Pancreas (tissue), 10 donors: ENCODE measurements around the gene CITED4. TPM values are rescaled to one million over a fixed set of nuclear protein-coding genes. Genes with fewer than 3 reads are reported as not detected.
"Not testable (repeated sequence)": the region's sequence is repeated elsewhere in the genome, so short reads cannot be mapped to it uniquely, and the experiment has no call there.

ENCODE experiments used
- ATAC-seq, 4 donors: fragments of 200-7000 bp; cut with Tn5 transposase; one replicate each; pipeline versions ENCODE4 v1.8.0 to v1.9.1; 2020; ENCODE audit warnings: mild to moderate bottlenecking in 4 of 4, moderate library complexity in 4 of 4
- DNase-seq, 6 donors: peaks; one replicate each; pipeline ENCODE4 v3.0.0-alpha.2; 2020
- FAIRE-seq: peaks from 2 replicates; lab custom pipeline; 2012; peaks lifted over from hg19 to GRCh38; lab: Jason Lieb, UNC
- H3K27ac ChIP-seq, 4 donors: fragments of 200-600 bp; sonication (generic); 1 replicate in 3 of 4; 2 replicates in 1 of 4; pipeline versions ENCODE4 v1.5.0 to v1.8.0; 2020
- H3K27me3 ChIP-seq, 4 donors: fragments of 200-600 bp; one replicate each; pipeline ENCODE4 v1.8.0; 2021
- H3K36me3 ChIP-seq, 3 donors: fragments of 200-600 bp; sonication (generic) in 1 of 3; one replicate each; pipeline versions ENCODE4 v1.5.0 to v1.8.0; 2020 to 2021
- H3K4me1 ChIP-seq, 3 donors: fragments of 200-600 bp; one replicate each; pipeline ENCODE4 v1.8.0; 2021
- H3K4me3 ChIP-seq, 4 donors: fragments of 200-600 bp; sonication (generic) in 2 of 4; one replicate each; pipeline versions ENCODE4 v1.5.0 to v1.8.0; 2020 to 2021
- H3K9me3 ChIP-seq, 4 donors: fragments of 200-600 bp; one replicate each; pipeline ENCODE4 v1.8.0; 2021
- CTCF ChIP-seq, 4 donors: fragments of 200-600 bp; sonication (generic) in 3 of 4; IDR thresholded peaks; one replicate each; pipeline versions ENCODE4 v1.5.0 to v1.8.0; 2021; ENCODE audit warnings: antibody characterized with exemption in 4 of 4
- WGBS, 2 donors: extraction: QIAGEN DNeasy Blood & Tissue Kit; methylation state at CpG; one replicate each; pipeline ENCODE4 v1.1.7; 2013; 5-methylcytosine and 5-hydroxymethylcytosine counted together
- intact Hi-C, 3 donors: fragments of 100-400 bp; cut with DNase I; formaldehyde crosslinking; loops; one replicate each; pipeline versions ENCODE4 v1.11.1 to v1.14.2; 2022
- polyA plus RNA-seq, 2 donors: library from polyadenylated mRNA; stranded (reverse); fragments of 200-250 nt; gene quantifications; one replicate each; pipeline ENCODE4 v1.2.3, GENCODE V29; 2013
- total RNA-seq, 6 donors: library from RNA; stranded (reverse); fragmentation: NEBNext Ultra II Directional in 4 of 6; extraction: Animal tissue kit (Norgen Biotek cat#: 25700) in 4 of 6; gene quantifications; one replicate each; pipeline versions ENCODE4 v1.2.1 to v1.2.4, GENCODE V29; 2021 to 2023
- donor health status: healthy with polysubstance abuse.
- donor health status: DM: no; HTN: no; CAD: no; lungs with moderate emphysema.
- donor health status: DM: no; HTN: no; CAD: no.
- donor health status: control.
- donor health status: control.
- donor health status: Bipolar disorder and iron deficiency.
- donor health status: DM: yes; HTN: yes; CAD: no.
- donor health status: DM: no; HTN: no; CAD: no.
- donor health status: DM: no; HTN: no; CAD: no.
- donor health status: DM: yes; HTN: yes; CAD: no.

CITED4 gene
- total and polyA plus RNA-seq, 8 donors: 41.1 to 81.2 (median 51.1) TPM

- H3K36me3 ChIP-seq: no peaks in the 10 kb centered on the region
- peak; percentile 82 to 90 (median 88) for ATAC-seq
- peak overlapping the region; percentile 19 to 68 (median 58) for H3K27ac ChIP-seq
- TF ChIP-seq CTCF (IDR thresholded peaks at IDR 0.05): no peak
- FAIRE-seq: no peak
- WGBS, 2 donors: 61 to 65% methylated on average over 1 to 2 of the region's 2 CpGs
- H3K4me3 ChIP-seq: no peak overlapping the region
- no peaks in the 10 kb centered on the region for H3K27me3 ChIP-seq
- intact Hi-C loops: no loop called here
- H3K4me1 ChIP-seq: peaks cover 0 to 10% (median 0%) of the 10 kb centered on the region in 3 donors
- DNase-seq: peak in 4 of 6 donors; percentile 47 to 66 (median 56)
- no peaks in the 10 kb centered on the region for H3K9me3 ChIP-seq
Measured at GRCh38 chr1:40899230-40899870, 37.2 kb upstream of the CITED4 start.

GRCh38 chr1:40898431-40898901 lies 36.3 kb upstream of the CITED4 start:
- TF ChIP-seq CTCF (IDR thresholded peaks at IDR 0.05): no peak
- Histone ChIP-seq H3K27ac (peak overlapping the region in 3 of 4 donors; percentile 53 to 68 (median 62)), H3K4me1 (peaks cover 0 to 10% (median 0%) of the 10 kb centered on the region in 3 donors), H3K9me3 (no peaks in the 10 kb centered on the region), H3K36me3 (no peaks in the 10 kb centered on the region), H3K4me3 (no peak overlapping the region), H3K27me3 (no peaks in the 10 kb centered on the region)
- ATAC-seq (peak; percentile 8 to 59 (median 25)), FAIRE-seq (no peak), DNase-seq (peak in 4 of 6 donors; percentile 20 to 54 (median 36))
- intact Hi-C loops: no loop called here
- 53 to 55% methylated on average over 4 of the region's 4 CpGs for WGBS, 2 donors

GRCh38 chr1:40897513-40897912 lies 35.4 kb upstream of the CITED4 start:
- Histone ChIP-seq H3K4me3 (no peak overlapping the region), H3K9me3 (no peaks in the 10 kb centered on the region), H3K27me3 (no peaks in the 10 kb centered on the region), H3K4me1 (peaks cover 0 to 10% (median 0%) of the 10 kb centered on the region in 3 donors), H3K27ac (no peak overlapping the region), H3K36me3 (no peaks in the 10 kb centered on the region)
- TF ChIP-seq CTCF (IDR thresholded peaks at IDR 0.05): no peak
- ATAC-seq (no peak), DNase-seq (no peak), FAIRE-seq (no peak)
- 92% methylated on average over 4 of the region's 4 CpGs for WGBS, 2 donors
- intact Hi-C loops: no loop called here

- H3K27me3 ChIP-seq: no peaks in the 10 kb centered on the region
- H3K9me3 ChIP-seq: no peaks in the 10 kb centered on the region
- ATAC-seq (no peak), DNase-seq (no peak), FAIRE-seq (no peak)
- no peak for TF ChIP-seq CTCF (IDR thresholded peaks at IDR 0.05)
- intact Hi-C loops: no loop called here
- WGBS, 2 donors: 60% methylated on average over 3 of the region's 3 CpGs
- no peak overlapping the region for H3K27ac ChIP-seq
- H3K36me3 ChIP-seq: no peaks in the 10 kb centered on the region
- H3K4me3 ChIP-seq: no peak overlapping the region
- H3K4me1 ChIP-seq: peaks cover 0 to 10% (median 0%) of the 10 kb centered on the region in 3 donors
Measured at GRCh38 chr1:40896482-40896881, 34.3 kb upstream of the CITED4 start.

- H3K36me3 ChIP-seq: no peaks in the 10 kb centered on the region
- intact Hi-C loops: no loop called here
- H3K4me3 ChIP-seq: no peak overlapping the region
- no peaks in the 10 kb centered on the region for H3K9me3 ChIP-seq
- 94 to 100% methylated on average over 1 of the region's 1 CpG for WGBS, 2 donors
- no peaks in the 10 kb centered on the region for H3K27me3 ChIP-seq
- FAIRE-seq: no peak
- no peak for TF ChIP-seq CTCF (IDR thresholded peaks at IDR 0.05)
- H3K27ac ChIP-seq: no peak overlapping the region
- no peak for DNase-seq
- ATAC-seq: no peak
- peaks cover 0 to 10% (median 0%) of the 10 kb centered on the region in 3 donors for H3K4me1 ChIP-seq
Measured at GRCh38 chr1:40895601-40896000, 33.4 kb upstream of the CITED4 start.

GRCh38 chr1:40894858-40895257 lies 32.7 kb upstream of the CITED4 start:
- H3K4me1 ChIP-seq, ATAC-seq, H3K4me3 ChIP-seq, H3K9me3 ChIP-seq, DNase-seq, intact Hi-C loops, H3K27ac ChIP-seq, H3K27me3 ChIP-seq, FAIRE-seq, H3K36me3 ChIP-seq: not testable (repeated sequence)
- WGBS, 2 donors: 85 to 88% methylated on average over 2 of the region's 2 CpGs
